WERI-Rb-1 (cell line): ENCODE data around the gene ARHGEF17.

Experiments
- DNase-seq: peaks from one replicate; pipeline ENCODE4 v3.0.0-alpha.2; 2020
- H3K27ac ChIP-seq: fragments of 250-450 bp; sonication (Bioruptor Pico); 2 replicates; pipeline ENCODE4 v1.5.1; 2020; ENCODE audit warnings: mild to moderate bottlenecking, moderate library complexity
- H3K27me3 ChIP-seq: fragments of 250-450 bp; sonication (Bioruptor Pico); 2 replicates; pipeline ENCODE4 v1.5.1; 2021; ENCODE audit warnings: mild to moderate bottlenecking, low read depth, moderate library complexity; ENCODE audit not compliant: insufficient read depth, severe bottlenecking
- H3K36me3 ChIP-seq: fragments of 250-450 bp; sonication (Bioruptor Pico); 2 replicates; pipeline ENCODE4 v1.5.1; 2020; ENCODE audit warnings: mild to moderate bottlenecking, moderate library complexity
- H3K4me3 ChIP-seq: 2 replicates; pipeline ENCODE4 v1.5.1; 2011; ENCODE audit warnings: low read depth, mild to moderate bottlenecking, control low read depth, low read length
- H3K9me3 ChIP-seq: fragments of 250-450 bp; sonication (Bioruptor Pico); 2 replicates; pipeline ENCODE4 v1.5.1; 2021; ENCODE audit warnings: mild to moderate bottlenecking, moderate library complexity; ENCODE audit not compliant: severe bottlenecking
- CTCF ChIP-seq: IDR thresholded peaks from 2 replicates; pipeline ENCODE4 v1.5.1; 2011; ENCODE audit warnings: low read depth, mild to moderate bottlenecking, control low read depth, inconsistent platforms, low read length

ARHGEF17 gene

GRCh38 chr11:73350908-73351636, 43.0 kb downstream of the ARHGEF17 start:
- H3K36me3 ChIP-seq = no peaks in the 10 kb centered on the region
- TF ChIP-seq CTCF = peak; percentile 77
- no peaks in the 10 kb centered on the region for H3K9me3 ChIP-seq
- peak; percentile 37 for DNase-seq
- H3K27ac ChIP-seq = no peak overlapping the region; the same call in 1 of the 2 replicates
- H3K4me3 ChIP-seq = no peak overlapping the region
- H3K27me3 ChIP-seq = no peaks in the 10 kb centered on the region

- Histone ChIP-seq H3K4me3 (no peak overlapping the region), H3K27ac (no peak overlapping the region), H3K27me3 (no peaks in the 10 kb centered on the region), H3K9me3 (no peaks in the 10 kb centered on the region), H3K36me3 (no peaks in the 10 kb centered on the region)
- TF ChIP-seq CTCF = no peak
- DNase-seq = no peak
Observed at GRCh38 chr11:73353422-73353821, 45.3 kb downstream of the ARHGEF17 start.

- Histone ChIP-seq H3K27ac (no peak overlapping the region), H3K36me3 (peaks cover 1% of the 10 kb centered on the region; the same call in 1 of the 2 replicates), H3K4me3 (no peak overlapping the region), H3K27me3 (no peaks in the 10 kb centered on the region), H3K9me3 (no peaks in the 10 kb centered on the region)
- no peak for DNase-seq
- no peak for TF ChIP-seq CTCF
Observed at GRCh38 chr11:73355109-73355508, 47.0 kb downstream of the ARHGEF17 start.

GRCh38 chr11:73356979-73357860, 49.1 kb downstream of the ARHGEF17 start:
- TF ChIP-seq CTCF = no peak
- no peak overlapping the region for H3K4me3 ChIP-seq
- no peaks in the 10 kb centered on the region for H3K27me3 ChIP-seq
- H3K9me3 ChIP-seq = no peaks in the 10 kb centered on the region
- H3K27ac ChIP-seq = no peak overlapping the region
- H3K36me3 ChIP-seq = peaks cover 4% of the 10 kb centered on the region; the same call in 1 of the 2 replicates
- DNase-seq = no peak

- H3K4me3 ChIP-seq = no peak overlapping the region
- TF ChIP-seq CTCF = no peak
- H3K36me3 ChIP-seq = peaks cover 11% of the 10 kb centered on the region; the same call in 1 of the 2 replicates
- H3K27ac ChIP-seq = no peak overlapping the region
- no peaks in the 10 kb centered on the region for H3K27me3 ChIP-seq
- no peak for DNase-seq
- H3K9me3 ChIP-seq = no peaks in the 10 kb centered on the region
Observed at GRCh38 chr11:73358071-73358470, 50.0 kb downstream of the ARHGEF17 start.
